ENCODE measurements around the gene TRIM10. TPM values are rescaled to one million over a fixed set of nuclear protein-coding genes. Genes with fewer than 3 reads are reported as not detected.
"Not testable (repeated sequence)": the region's sequence is repeated elsewhere in the genome, so short reads cannot be mapped to it uniquely, and the experiment has no call there.

The TRIM10 gene
- total and polyA plus RNA-seq, 2 donors from 2014 or later: 0.79 to 1.5 TPM

- Histone ChIP-seq H3K36me3 (ENCODE audit: control insufficient read depth in 2 of 3, insufficient read depth in 3 of 3, low read length in 3 of 3) (peaks cover 0 to 4% (median 4%) of the 10 kb centered on the region in 3 donors), H3K27ac (ENCODE audit: low read depth in 2 of 2, low read length in 2 of 2) (no peak overlapping the region), H3K4me3 (ENCODE audit: low read length in 3 of 3) (no peak overlapping the region), H3K4me1 (ENCODE audit: control insufficient read depth in 2 of 3, insufficient read depth in 2 of 3, low read depth in 1 of 3, low read length in 3 of 3) (no peaks in the 10 kb centered on the region), H3K9ac (ENCODE audit: low read length in 3 of 3) (no peak overlapping the region), H3K27me3 (ENCODE audit: control insufficient read depth, insufficient read depth, low read length) (peaks cover 9% of the 10 kb centered on the region), H3K9me3 (ENCODE audit: control insufficient read depth in 2 of 3, insufficient read depth in 1 of 3, low read length in 3 of 3) (no peaks in the 10 kb centered on the region)
- FAIRE-seq (no peak), DNase-seq (no peak)
- TF ChIP-seq CTCF (IDR thresholded peaks at IDR 0.05; ENCODE audit: borderline replicate concordance, extremely low read depth, insufficient read depth): no peak
- intact Hi-C loops (cut with DNase I): no loop called here
Measured at GRCh38 chr6:30167101-30167500, 6.1 kb upstream of the TRIM10 start.

- FAIRE-seq; DNase-seq; H3K27ac ChIP-seq (ENCODE audit: low read depth in 2 of 2, low read length in 2 of 2); H3K9ac ChIP-seq (ENCODE audit: low read length in 3 of 3); H3K36me3 ChIP-seq (ENCODE audit: control insufficient read depth in 2 of 3, insufficient read depth in 3 of 3, low read length in 3 of 3); H3K4me3 ChIP-seq (ENCODE audit: low read length in 3 of 3); H3K27me3 ChIP-seq (ENCODE audit: control insufficient read depth, insufficient read depth, low read length); H3K4me1 ChIP-seq (ENCODE audit: control insufficient read depth in 2 of 3, insufficient read depth in 2 of 3, low read depth in 1 of 3, low read length in 3 of 3); intact Hi-C loops (cut with DNase I); H3K9me3 ChIP-seq (ENCODE audit: control insufficient read depth in 2 of 3, insufficient read depth in 1 of 3, low read length in 3 of 3): not testable (repeated sequence)
Measured at GRCh38 chr6:30165238-30165637, 4.2 kb upstream of the TRIM10 start.

GRCh38 chr6:30164714-30165113, 3.7 kb upstream of the TRIM10 start:
- H3K27me3 ChIP-seq (ENCODE audit: control insufficient read depth, insufficient read depth, low read length): peaks cover 2% of the 10 kb centered on the region
- no peak overlapping the region for H3K9ac ChIP-seq (ENCODE audit: low read length in 3 of 3)
- peak overlapping the region in 2 of 3 donors; percentile 66 to 67 for H3K4me3 ChIP-seq (ENCODE audit: low read length in 3 of 3)
- intact Hi-C loops (cut with DNase I): no loop called here
- FAIRE-seq (no peak), DNase-seq (no peak)
- peaks cover 0 to 4% (median 4%) of the 10 kb centered on the region in 3 donors for H3K36me3 ChIP-seq (ENCODE audit: control insufficient read depth in 2 of 3, insufficient read depth in 3 of 3, low read length in 3 of 3)
- H3K9me3 ChIP-seq (ENCODE audit: control insufficient read depth in 2 of 3, insufficient read depth in 1 of 3, low read length in 3 of 3): no peaks in the 10 kb centered on the region
- peak overlapping the region in 1 of 2 donors; percentile 62 for H3K27ac ChIP-seq (ENCODE audit: low read depth in 2 of 2, low read length in 2 of 2)
- TF ChIP-seq CTCF (IDR thresholded peaks at IDR 0.05; ENCODE audit: borderline replicate concordance, extremely low read depth, insufficient read depth): no peak
- no peaks in the 10 kb centered on the region for H3K4me1 ChIP-seq (ENCODE audit: control insufficient read depth in 2 of 3, insufficient read depth in 2 of 3, low read depth in 1 of 3, low read length in 3 of 3)

GRCh38 chr6:30163918-30164654, 3.1 kb upstream of the TRIM10 start:
- Histone ChIP-seq H3K4me3 (ENCODE audit: low read length in 3 of 3) (peak overlapping the region in 2 of 3 donors; percentile 66 to 67), H3K9me3 (ENCODE audit: control insufficient read depth in 2 of 3, insufficient read depth in 1 of 3, low read length in 3 of 3) (no peaks in the 10 kb centered on the region), H3K27ac (ENCODE audit: low read depth in 2 of 2, low read length in 2 of 2) (peak overlapping the region; percentile 62 to 72), H3K36me3 (ENCODE audit: control insufficient read depth in 2 of 3, insufficient read depth in 3 of 3, low read length in 3 of 3) (peaks cover 0 to 4% (median 4%) of the 10 kb centered on the region in 3 donors), H3K9ac (ENCODE audit: low read length in 3 of 3) (peak overlapping the region in 1 of 3 donors; percentile 63), H3K27me3 (ENCODE audit: control insufficient read depth, insufficient read depth, low read length) (peaks cover 2% of the 10 kb centered on the region), H3K4me1 (ENCODE audit: control insufficient read depth in 2 of 3, insufficient read depth in 2 of 3, low read depth in 1 of 3, low read length in 3 of 3) (no peaks in the 10 kb centered on the region)
- FAIRE-seq (no peak), DNase-seq (no peak)
- TF ChIP-seq CTCF (IDR thresholded peaks at IDR 0.05; ENCODE audit: borderline replicate concordance, extremely low read depth, insufficient read depth): no peak
- intact Hi-C loops (cut with DNase I): no loop called here
